Testis (tissue), 3 donors: ENCODE measurements around the gene ZEB2. TPM values are rescaled to one million over a fixed set of nuclear protein-coding genes. Genes with fewer than 3 reads are reported as not detected.

Experiments used
- DNase-seq: peaks from one replicate; pipeline ENCODE4 v3.0.0-alpha.2; 2019
- H3K27ac ChIP-seq, 2 donors: fragments of 200-600 bp; sonication (generic); one replicate each; pipeline ENCODE4 v1.5.1; 2019
- H3K27me3 ChIP-seq: fragments of 200-600 bp; sonication (generic); one replicate; pipeline ENCODE4 v1.5.1; 2019
- H3K36me3 ChIP-seq: fragments of 200-600 bp; sonication (generic); one replicate; pipeline ENCODE4 v1.5.1; 2017; ENCODE audit warnings: low read depth; ENCODE audit errors: missing control alignments
- H3K4me1 ChIP-seq: fragments of 200-600 bp; sonication (generic); one replicate; pipeline ENCODE4 v1.5.1; 2019
- H3K4me3 ChIP-seq, 2 donors: fragments of 200-600 bp; sonication (generic); one replicate each; pipeline ENCODE4 v1.5.1; 2017 to 2019
- H3K9me3 ChIP-seq: fragments of 200-600 bp; sonication (generic); one replicate; pipeline ENCODE4 v1.5.1; 2017
- CTCF ChIP-seq, 3 experiments: fragments of 450-650 bp in 2 of 3; fragments of 200-600 bp in 1 of 3; sonication (generic) in 1 of 3; IDR thresholded peaks; one replicate each; pipeline ENCODE4 v1.5.1; 2016 to 2019; ENCODE audit warnings: antibody characterized with exemption in 3 of 3, mild to moderate bottlenecking in 2 of 3, moderate library complexity in 1 of 3
- POLR2A ChIP-seq: fragments of 450-650 bp; IDR thresholded peaks from one replicate; pipeline ENCODE4 v1.6.1; 2017; ENCODE audit warnings: antibody characterized with exemption, mild to moderate bottlenecking, moderate library complexity
- WGBS, 2 donors: methylation state at CpG; one replicate each; pipeline ENCODE4 v1.1.5; 2018; 5-methylcytosine and 5-hydroxymethylcytosine counted together
- intact Hi-C: fragments of 100-400 bp; cut with DNase I; formaldehyde crosslinking; loops from one replicate; pipeline ENCODE4 v1.15.1; 2023; ENCODE audit warnings: low total_unique reads
- polyA plus RNA-seq: library from polyadenylated mRNA; stranded (reverse); fragments of 350-450 nt; fragmentation: Illumina TruSeq; extraction: RNeasy Lipid Tissue Mini Kit (QIAGEN cat#74804); gene quantifications from one replicate; pipeline ENCODE4 v1.2.3, GENCODE V29; 2014; ENCODE audit warnings: low read depth, low replicate concordance; ENCODE audit not compliant: insufficient read depth
- total RNA-seq, 2 donors: library from RNA; depleted of rRNA; stranded (reverse); fragments of >200 nt; gene quantifications; one replicate each; pipeline ENCODE4 v1.2.3, GENCODE V29; 2016

ZEB2 gene
- total and polyA plus RNA-seq, 3 donors from 2014 or later = 38.7 to 96.4 (median 87.8) TPM

GRCh38 chr2:144510294-144510991 lies 9.5 kb downstream of the ZEB2 start:
- TF ChIP-seq POLR2A (no peak), CTCF (IDR thresholded peaks at IDR 0.05) (no peak)
- Histone ChIP-seq H3K27me3 (no peaks in the 10 kb centered on the region), H3K4me1 (peaks cover 76% of the 10 kb centered on the region), H3K27ac (peak overlapping the region; percentile 99 to 100), H3K4me3 (no peak overlapping the region), H3K36me3 (no peaks in the 10 kb centered on the region), H3K9me3 (no peaks in the 10 kb centered on the region)
- WGBS, 2 donors = 38 to 56% methylated on average over 13 to 15 of the region's 15 CpGs
- intact Hi-C loops = loop anchor here (10.0 kb wide), 1 partner anchor 76 kb away; no protein-coding TSS in a partner anchor
- DNase-seq = no peak

DNA sequence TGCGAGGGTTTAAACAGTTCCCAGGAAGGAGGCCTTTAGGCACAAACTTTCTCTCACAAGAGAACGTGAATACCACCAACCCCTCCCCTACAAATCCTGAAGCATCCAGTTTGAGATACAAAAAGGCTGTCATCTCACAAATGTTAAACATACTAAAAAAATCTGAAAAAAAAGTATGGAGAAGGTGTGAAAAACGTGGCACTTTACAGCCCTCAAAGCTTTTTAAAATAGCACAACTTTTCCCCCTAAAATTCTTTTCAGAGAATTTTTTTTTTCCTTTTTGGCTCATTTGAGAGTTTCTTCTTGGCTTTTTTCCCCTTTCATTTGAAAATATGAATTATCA lies 10.1 kb downstream of the ZEB2 start:
- TF ChIP-seq POLR2A (no peak), CTCF (IDR thresholded peaks at IDR 0.05) (no peak)
- H3K4me3 ChIP-seq = no peak overlapping the region
- intact Hi-C loops = loop anchor here (10.0 kb wide), 1 partner anchor 75 kb away; no protein-coding TSS in a partner anchor
- peak overlapping the region; percentile 99 to 100 for H3K27ac ChIP-seq
- 47 to 53% methylated on average over 3 of the region's 3 CpGs for WGBS, 2 donors
- H3K27me3 ChIP-seq = no peaks in the 10 kb centered on the region
- no peaks in the 10 kb centered on the region for H3K9me3 ChIP-seq
- H3K36me3 ChIP-seq = no peaks in the 10 kb centered on the region
- H3K4me1 ChIP-seq = peaks cover 79% of the 10 kb centered on the region
- DNase-seq = no peak

DNA sequence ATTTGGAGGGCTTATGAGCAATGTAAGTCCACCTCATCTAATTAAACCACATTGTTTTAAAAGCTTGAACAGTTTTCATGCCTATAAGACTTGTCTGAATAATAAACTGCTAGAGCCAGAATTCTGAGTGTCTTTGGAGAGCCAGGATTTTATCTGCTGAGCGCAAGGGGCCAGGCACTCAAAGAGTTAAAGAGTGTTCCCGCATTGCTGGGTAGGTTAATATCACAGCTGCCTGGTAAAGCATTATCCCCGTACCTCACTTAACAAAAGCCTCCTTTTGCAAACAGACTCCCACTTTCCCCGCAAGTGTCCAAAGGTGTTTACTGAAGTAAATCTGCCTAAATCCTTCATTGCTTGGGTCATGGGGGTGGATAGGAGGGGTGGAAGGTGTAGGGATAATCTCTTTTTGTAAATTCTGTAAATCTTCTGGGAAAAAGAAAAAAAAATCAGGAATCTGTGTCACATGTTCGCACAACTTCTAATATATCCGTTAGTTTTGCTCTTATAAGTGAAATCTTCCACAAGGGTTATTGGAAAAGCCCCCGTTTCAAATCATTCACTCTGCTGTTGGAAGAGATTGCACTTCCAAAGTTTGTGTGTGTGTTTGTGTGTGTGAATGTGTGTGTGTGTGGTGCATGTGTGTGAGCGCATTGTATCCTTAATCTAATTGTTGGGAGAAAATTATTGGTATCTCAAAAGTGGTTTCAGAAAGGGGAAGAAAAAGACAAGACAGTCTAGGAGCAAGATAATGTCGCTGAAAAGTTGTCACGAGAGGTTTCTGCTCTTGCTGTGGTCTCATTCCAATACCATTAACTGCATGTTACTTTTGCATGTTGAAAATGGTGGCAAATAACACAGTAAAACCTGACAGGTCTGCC lies 10.7 kb downstream of the ZEB2 start:
- intact Hi-C loops = no loop called here
- WGBS, 2 donors = 45 to 54% methylated on average over 10 of the region's 10 CpGs
- Histone ChIP-seq H3K27ac (peak overlapping the region; percentile 99 to 100), H3K4me1 (peaks cover 79% of the 10 kb centered on the region), H3K9me3 (no peaks in the 10 kb centered on the region), H3K27me3 (no peaks in the 10 kb centered on the region), H3K4me3 (no peak overlapping the region), H3K36me3 (no peaks in the 10 kb centered on the region)
- no peak for DNase-seq
- TF ChIP-seq POLR2A = no peak
- TF ChIP-seq CTCF (IDR thresholded peaks at IDR 0.05) = no peak

DNA sequence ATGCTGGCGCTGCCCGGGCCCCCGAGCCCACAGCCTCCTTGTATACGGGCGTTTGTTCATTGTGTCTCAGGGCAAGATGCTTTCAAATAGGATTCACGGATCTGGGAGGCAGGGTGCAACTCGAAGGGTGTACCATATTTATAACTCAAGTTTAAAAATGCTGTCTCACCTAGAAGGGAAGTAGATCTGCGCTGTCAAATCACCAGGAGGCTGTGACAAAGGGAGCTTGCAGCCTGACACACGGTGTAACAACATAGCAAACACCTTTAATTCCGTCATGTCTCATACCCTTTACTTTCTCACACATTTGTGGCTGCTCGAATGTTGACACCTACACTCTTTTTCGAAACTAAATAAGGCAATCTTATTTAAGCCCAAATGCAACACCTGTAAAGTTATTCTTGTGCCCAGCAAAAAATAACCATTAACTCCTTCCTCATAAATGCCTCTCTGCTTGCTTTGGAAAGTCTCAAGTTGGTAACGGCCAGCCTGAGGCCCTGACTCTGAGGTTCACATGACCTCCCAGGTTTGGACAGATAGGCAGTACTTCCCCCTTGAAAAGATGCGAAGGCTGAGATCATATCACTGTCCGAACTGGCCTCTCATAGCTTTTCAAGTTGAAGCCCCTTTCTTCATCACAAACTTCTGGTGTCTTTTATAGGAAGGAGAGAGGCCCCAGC lies 11.6 kb downstream of the ZEB2 start:
- 42 to 47% methylated on average over 15 of the region's 15 CpGs for WGBS, 2 donors
- Histone ChIP-seq H3K9me3 (no peaks in the 10 kb centered on the region), H3K36me3 (no peaks in the 10 kb centered on the region), H3K27ac (peak overlapping the region; percentile 99 to 100), H3K4me3 (no peak overlapping the region), H3K27me3 (no peaks in the 10 kb centered on the region), H3K4me1 (peaks cover 83% of the 10 kb centered on the region)
- intact Hi-C loops = no loop called here
- TF ChIP-seq CTCF (IDR thresholded peaks at IDR 0.05) (no peak), POLR2A (no peak)
- DNase-seq = no peak
